ENCODE measurements around the gene ATP5MC2.
A peak's percentile ranks its signal among the peaks of the same experiment; 100 is the strongest.

Gene ATP5MC2

GRCh38 chr12:53617700-53618099 is 58.2 kb downstream of the ATP5MC2 start:
- Histone ChIP-seq H3K27ac (peak overlapping the region; percentile 6; the same call in 1 of the 2 replicates), H3K4me1 (ENCODE audit: low read depth, poor library complexity, severe bottlenecking) (peaks cover 66% of the 10 kb centered on the region), H3K79me2 (ENCODE audit: insufficient read depth, low read depth) (peaks cover 60% of the 10 kb centered on the region), H3K27me3 (ENCODE audit: insufficient read depth, low read depth) (no peaks in the 10 kb centered on the region), H3K4me2 (peak overlapping the region; percentile 57), H3K9ac (peak overlapping the region; percentile 1; the same call in 1 of the 2 replicates), H3K4me3 (IDR thresholded peaks at IDR 0.05; ENCODE audit: insufficient read depth, low read depth, low read length) (no peak overlapping the region), H3K36me3 (ENCODE audit: insufficient read depth) (no peaks in the 10 kb centered on the region), H2AFZ (ENCODE audit: low read depth) (no peak overlapping the region), H4K20me1 (ENCODE audit: insufficient read depth) (no peaks in the 10 kb centered on the region)
- TF ChIP-seq, protein P1, sequence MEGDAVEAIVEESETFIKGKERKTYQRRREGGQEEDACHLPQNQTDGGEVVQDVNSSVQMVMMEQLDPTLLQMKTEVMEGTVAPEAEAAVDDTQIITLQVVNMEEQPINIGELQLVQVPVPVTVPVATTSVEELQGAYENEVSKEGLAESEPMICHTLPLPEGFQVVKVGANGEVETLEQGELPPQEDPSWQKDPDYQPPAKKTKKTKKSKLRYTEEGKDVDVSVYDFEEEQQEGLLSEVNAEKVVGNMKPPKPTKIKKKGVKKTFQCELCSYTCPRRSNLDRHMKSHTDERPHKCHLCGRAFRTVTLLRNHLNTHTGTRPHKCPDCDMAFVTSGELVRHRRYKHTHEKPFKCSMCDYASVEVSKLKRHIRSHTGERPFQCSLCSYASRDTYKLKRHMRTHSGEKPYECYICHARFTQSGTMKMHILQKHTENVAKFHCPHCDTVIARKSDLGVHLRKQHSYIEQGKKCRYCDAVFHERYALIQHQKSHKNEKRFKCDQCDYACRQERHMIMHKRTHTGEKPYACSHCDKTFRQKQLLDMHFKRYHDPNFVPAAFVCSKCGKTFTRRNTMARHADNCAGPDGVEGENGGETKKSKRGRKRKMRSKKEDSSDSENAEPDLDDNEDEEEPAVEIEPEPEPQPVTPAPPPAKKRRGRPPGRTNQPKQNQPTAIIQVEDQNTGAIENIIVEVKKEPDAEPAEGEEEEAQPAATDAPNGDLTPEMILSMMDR (conservative IDR thresholded peaks at IDR 0.05; ENCODE audit: low read depth, low read length), result no peak

- Histone ChIP-seq H3K36me3 (ENCODE audit: insufficient read depth) (no peaks in the 10 kb centered on the region), H3K27me3 (ENCODE audit: insufficient read depth, low read depth) (no peaks in the 10 kb centered on the region), H2AFZ (ENCODE audit: low read depth) (no peak overlapping the region), H3K27ac (no peak overlapping the region), H3K79me2 (ENCODE audit: insufficient read depth, low read depth) (peaks cover 62% of the 10 kb centered on the region), H3K4me1 (ENCODE audit: low read depth, poor library complexity, severe bottlenecking) (peaks cover 74% of the 10 kb centered on the region), H4K20me1 (ENCODE audit: insufficient read depth) (no peaks in the 10 kb centered on the region), H3K4me2 (no peak overlapping the region), H3K9ac (no peak overlapping the region), H3K4me3 (IDR thresholded peaks at IDR 0.05; ENCODE audit: insufficient read depth, low read depth, low read length) (no peak overlapping the region)
- TF ChIP-seq, protein P1 (conservative IDR thresholded peaks at IDR 0.05; ENCODE audit: low read depth, low read length), result no peak
Measured at GRCh38 chr12:53616950-53617349, 58.9 kb downstream of the ATP5MC2 start.

Measured in KMS-11 (cell line).